Kasumi-1 (cell line): Measurements from ENCODE around the gene SULT1E1.

Experiments used
- DNase-seq, 2 experiments: peaks; one replicate each; lab custom pipeline; 2025; lab: John Stamatoyannopoulos, UW

SULT1E1 gene, protein sequence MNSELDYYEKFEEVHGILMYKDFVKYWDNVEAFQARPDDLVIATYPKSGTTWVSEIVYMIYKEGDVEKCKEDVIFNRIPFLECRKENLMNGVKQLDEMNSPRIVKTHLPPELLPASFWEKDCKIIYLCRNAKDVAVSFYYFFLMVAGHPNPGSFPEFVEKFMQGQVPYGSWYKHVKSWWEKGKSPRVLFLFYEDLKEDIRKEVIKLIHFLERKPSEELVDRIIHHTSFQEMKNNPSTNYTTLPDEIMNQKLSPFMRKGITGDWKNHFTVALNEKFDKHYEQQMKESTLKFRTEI

DNA sequence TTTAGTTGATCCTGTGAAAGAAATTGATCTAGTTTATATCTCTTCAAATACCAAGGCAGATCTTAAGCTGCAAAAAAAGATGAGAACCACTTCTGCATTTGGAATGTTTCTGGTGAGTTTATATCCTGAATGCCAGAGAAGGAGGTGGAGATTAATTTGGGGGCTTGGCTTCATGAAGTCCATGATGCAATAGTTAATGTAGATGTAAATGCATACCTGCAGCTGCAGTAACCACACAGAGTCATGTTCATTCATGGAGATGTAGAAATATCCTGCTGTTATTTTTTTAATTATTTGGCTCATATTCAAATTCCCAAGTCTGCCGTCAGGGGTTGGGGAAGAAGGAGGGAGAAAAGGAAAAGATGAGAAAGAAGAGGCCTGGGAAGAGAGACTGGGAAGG lies at the start of gene SULT1E1:
Gene SULT1E1 (minus strand): TSS at position 94 of the 400 bp plus-strand sequence. CDS start 2,501 bp downstream, outside the sequence.
- no peak for DNase-seq

DNA sequence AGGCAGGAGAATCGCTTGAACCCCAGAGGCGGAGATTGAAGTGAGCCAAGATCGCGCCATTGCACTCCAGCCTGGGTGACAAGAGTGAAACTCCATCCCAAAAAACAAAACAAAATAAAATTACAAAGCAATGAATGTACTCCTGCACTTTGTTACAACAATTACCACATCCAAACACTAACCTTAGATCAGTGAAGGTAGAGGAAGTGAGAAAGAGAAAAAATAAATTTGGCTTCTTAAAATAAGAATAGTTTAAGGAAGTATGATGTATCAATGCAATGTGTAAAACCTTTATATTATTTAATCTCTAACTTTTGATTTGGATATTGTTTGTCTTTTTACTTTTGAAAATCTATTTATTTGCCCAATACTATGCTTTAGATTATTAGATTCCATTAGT lies 49.2 kb upstream of the SULT1E1 start:
- DNase-seq, result no peak

DNA sequence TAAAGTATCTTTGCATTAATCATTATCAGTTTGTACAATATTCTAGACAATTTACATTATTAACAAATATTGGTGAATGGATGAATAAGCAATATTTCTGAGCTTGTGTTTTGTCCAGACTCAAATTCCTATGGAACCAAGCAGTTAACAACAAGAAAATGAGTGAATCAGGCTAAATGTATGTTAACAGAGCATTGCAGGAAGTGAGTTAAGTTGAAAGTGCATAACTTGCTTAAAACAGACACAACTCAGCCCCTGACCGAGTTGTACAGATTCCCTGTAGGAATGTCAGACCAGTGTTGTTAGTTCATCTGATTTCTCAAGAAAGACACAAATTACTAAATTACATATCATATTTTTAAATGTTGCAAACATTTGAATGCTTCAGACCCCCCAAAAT lies 47.2 kb upstream of the SULT1E1 start:
- no peak for DNase-seq

DNA sequence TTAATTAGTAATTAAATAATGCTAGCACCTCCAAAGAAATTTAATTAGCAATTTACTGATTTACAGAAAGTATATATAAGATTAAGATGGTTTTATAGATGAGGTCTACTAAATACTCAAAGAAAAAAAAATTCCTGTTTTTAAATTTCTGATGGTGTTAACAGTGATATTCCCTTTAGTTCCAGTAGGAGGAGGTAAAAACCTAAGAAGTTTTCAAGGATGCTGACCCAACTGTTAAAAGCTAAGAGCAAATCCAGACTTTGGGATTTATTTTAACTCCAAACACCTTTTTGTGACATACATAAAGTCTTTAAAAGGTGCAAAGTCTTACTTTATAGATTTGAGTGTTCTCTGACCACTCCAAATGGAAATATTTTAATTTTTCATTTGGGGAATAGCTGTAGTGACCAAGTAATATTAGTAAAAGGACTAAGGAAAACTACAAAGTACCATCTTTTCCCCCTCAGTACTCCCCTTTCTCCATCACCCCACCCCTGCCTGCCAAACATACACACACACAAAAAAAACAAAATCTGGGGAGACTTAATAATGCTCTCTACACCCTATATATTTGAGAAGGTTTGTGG lies 36.7 kb upstream of the SULT1E1 start:
- peak; percentile 29 to 46 for DNase-seq

DNA sequence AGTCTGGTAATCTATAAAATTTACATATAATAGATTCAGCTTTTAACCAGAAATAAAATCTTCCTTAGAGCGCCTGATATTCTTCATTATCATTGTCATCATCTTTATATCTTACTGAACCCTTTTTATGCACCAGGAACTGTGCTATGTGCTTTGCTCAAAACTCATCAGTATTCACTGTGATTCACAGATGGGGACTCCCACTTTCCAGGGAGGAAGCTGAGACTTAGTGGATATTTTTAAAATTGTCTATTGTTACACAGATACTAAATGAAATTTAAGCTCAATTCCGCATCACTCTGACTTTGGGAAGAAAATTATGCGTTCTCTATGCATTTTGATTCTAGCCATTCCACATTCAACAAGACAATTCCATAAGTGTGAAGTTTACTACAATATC lies 34.8 kb upstream of the SULT1E1 start:
- no peak for DNase-seq

DNA sequence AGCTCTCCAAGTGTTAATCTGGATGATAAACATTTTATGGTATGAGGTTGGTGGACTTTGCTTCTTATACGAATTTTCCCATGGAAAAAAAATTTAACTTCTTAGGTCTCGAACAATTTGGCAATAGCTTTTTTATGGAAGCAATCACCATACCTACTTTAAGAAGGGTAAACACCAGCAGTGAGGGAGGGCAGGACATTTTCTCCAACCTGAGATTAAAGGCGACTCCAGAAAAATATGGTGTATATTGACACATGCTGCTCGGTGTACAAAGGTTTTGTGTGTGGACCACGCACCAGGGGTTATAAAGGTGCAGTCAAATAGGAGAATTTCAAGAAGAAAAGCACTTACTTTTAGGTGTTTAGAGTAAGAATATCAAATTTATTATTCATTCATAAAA lies 34.2 kb upstream of the SULT1E1 start:
- DNase-seq, result no peak

DNA sequence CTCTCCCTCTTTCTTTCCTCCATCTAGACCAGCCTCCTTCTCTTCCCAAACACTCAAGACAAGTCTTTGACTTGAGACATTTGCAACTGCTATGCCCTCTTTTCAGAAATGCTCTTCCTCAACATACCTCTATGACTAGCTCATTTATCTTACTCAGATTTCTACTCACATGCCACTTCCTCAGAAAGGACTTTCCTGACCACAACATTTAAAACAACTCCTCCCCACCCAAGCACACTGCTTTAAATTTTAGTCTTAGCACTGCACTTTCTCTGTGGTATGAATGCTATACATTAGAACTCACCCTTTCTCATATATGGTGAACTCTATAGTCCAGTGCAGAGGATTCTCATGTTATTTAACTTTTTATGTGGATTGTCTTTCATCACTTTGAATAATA lies 28.4 kb upstream of the SULT1E1 start:
- DNase-seq, result peak; percentile 7 to 34

DNA sequence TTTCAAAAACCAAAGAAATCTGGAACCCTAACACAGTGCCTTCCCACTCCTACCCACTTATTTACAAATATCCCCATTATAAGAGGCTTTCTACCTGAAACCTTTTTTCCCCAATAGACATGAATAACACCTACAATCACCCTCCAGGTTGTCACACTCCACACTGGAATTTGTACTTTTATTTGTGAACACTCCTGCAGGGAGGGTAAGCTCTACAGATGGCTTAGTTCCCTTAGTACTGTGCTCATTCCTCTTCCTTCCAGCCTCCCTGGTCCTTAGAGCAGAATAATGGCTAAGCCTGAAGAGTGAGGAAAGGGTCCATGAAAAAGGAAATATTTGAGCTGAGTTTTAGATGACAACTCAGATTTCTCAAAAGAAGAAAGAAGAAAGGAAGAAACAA lies 22.2 kb upstream of the SULT1E1 start:
- no peak for DNase-seq

DNA sequence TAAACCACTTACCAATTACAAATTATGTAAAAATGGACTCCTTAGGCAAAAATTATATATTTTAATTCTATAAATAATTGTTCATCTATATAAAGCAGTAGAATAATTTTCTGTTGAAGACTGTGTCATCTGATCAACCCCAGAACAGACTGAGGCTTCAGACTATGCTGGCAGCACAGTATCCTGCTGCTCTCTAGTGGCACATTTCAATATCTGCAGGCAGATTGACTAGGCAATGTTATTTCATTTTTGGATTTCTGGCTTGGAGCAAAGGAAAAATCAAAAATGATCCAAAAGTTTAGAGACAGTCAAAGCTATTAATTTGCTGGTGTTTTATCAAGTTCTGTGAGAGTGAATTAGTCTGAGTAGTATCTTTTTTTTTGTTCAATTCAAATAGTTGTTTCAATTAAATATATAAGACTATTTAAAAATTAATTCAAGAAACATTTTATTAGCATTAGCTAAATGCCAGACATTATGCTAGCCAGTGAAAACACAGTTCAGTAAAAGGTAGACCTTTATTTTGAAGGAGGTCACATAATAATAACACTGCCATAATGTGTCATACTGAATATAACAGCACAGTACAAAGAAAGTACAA lies 21.3 kb upstream of the SULT1E1 start:
- peak; percentile 78 to 80 for DNase-seq

DNA sequence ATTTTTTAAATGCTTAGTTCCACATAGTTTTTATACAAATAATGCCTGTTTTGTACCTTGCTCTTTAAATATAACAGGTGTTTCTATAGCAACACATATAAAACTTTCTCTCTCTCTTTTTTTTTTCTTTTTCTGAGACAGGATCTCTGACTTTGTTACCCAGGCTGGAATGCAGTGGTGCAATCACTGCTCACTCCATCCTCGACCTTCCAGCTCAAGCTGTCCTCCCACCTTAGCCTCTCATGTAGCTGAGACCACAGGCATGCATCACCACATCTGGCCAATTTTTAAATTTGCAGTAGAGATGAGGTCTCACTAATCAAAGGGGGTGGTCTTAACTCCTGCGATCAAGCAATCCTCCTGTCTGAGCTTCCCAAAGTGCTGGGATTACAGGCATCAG lies 18.3 kb upstream of the SULT1E1 start:
- no peak for DNase-seq

DNA sequence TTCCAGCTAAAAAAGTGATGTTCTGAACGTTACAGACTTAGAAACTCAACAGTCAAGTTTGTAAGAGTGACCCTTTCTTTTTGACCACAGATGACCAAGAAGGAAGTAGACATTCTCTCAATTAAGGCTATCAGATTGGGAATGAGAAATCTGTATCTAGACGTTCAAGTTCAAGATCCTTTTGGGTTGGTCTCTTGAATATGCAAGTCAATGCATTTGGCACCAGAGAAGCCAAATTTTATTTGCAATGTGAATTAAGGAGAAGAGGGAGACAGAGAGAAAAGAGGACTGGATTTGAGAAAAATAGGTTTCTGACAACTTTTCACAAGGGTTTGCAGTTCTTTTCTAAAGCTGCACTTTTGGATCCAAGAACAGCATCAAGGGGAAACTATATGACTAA lies 17.5 kb upstream of the SULT1E1 start:
- DNase-seq, result no peak

DNA sequence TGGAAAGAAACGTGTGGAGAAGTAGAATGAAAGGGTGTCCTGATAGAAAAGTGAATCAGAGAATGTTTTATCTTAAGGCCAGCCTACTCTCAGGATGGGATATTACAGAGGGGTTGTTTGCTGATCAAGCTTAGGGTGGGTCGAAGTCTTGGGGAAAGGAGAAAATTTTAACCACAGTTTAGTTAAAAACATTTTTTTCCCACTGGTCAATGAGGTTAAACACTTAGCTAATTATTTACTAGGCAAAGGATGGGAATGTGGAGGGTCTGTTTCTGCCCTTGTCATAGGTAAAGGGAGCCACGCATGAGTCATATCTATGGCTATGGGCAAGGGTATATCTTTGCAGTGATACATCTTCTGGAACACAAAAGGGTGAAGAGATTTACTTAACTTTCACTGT lies 16.1 kb upstream of the SULT1E1 start:
- DNase-seq, result no peak

DNA sequence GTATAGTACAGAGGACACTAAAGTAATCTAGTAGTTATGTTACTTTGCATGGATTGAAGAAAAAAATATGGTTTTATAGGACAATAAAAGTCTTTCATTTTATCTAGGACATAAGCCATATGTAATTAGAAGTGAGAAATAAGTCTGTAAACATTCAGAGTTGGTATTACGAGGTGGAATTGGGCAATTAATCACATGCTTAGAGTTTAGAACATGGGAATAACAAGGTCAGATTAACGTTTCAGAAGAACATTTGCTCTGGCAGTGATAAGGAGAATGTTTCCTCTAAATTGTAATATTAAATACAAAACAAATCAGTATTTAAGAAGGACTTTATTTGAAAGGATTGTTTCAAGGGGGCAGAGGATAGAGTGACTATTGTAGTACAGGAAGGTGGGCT lies 15.6 kb upstream of the SULT1E1 start:
- no peak for DNase-seq

DNA sequence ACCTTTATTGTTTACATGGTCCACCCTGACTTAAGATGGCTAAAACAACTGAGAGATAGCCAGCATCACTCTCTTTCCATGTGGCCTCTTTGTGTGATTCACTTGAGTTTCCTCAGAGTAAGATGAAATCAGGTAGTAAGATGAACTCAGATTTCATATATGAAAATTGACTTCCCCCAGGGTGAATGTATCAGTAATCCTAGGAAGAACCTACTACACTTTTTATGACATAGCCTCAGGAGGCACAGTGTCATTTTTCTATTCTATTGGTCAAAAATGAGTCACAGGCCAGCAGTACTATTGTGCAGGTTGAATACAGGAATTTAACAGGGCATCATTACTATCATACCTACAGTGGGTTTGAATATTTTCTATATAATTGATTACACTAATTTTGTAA lies 14.6 kb upstream of the SULT1E1 start:
- no peak for DNase-seq

DNA sequence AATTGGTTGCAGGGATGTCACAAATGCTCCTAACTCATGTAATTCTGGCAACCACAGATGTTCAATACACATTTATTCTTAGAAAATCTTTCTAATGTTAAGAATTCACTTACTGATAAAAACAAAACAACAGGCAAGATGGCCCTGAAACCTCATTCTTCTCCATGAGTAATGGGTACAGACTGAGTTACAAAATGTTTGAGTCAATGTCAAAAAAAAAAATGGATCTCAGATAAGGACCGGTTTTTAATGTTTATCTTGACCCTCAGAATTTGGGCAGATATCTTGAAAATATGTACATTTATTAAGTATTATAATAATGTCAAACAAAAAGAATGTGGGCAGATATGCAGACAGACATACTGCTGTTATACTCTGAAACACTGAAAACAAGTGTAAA lies 1.8 kb upstream of the SULT1E1 start:
- DNase-seq, result no peak

DNA sequence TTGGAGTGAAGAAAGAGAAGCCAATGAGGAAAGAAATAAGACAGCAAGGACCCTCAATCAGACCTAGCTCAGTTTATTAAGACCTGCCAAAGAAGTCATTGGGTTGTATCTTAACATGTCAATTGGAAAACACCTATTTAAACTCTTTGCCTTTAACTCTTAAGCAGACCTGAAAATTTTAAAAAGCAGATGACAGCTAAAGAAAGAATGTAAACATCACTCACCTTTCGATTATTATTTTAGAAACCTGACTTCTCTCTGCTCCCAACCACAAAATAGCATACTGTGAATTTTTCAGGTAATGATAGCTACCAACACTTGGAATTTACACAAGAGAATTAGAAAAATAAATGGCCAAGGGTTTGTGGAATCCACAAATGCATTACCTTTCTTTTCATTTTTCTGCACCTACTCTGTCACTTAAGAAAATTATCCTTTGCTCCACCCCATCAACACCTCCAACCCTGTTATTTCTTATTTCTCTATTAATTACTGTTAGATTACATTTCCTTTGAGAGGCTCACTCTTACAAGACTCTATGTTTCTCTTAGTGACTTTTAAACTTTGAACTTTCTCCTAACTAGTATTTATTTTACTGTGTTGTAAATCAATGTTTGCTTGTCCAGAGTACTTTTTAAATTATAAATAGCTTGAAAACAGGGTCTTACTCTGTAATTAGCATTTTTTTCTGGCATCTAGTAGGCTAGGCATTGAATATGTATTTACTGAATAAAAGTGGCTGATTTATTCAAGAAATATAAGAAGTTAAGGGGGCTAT lies 765 bp upstream of the SULT1E1 start:
- DNase-seq, result no peak

DNA sequence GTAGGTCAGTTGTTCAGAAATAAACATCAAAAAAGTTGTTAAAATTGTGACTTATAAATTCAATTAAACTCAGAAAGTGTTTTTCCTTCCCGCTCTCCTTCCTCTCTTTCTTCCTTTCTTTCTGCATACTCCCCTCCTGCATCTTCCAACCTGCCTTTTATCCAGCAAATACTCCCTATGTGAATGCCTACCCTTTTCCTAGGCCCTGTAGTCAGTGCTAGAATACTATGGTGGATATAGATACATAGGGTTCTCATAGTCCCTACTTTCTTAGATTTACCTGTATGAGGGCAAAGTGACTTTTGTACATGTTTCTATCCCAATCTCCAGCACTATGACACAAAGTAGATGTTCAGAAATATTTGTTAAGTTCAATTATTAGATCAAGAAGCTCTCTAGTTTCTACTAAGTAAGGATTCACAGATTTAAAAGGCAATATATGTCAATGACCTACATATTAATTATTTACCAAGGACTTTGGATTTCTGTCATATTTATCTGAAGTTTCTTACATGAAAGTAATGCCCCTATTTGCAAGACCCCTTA lies 732 bp downstream of the SULT1E1 start:
- DNase-seq, result no peak

DNA sequence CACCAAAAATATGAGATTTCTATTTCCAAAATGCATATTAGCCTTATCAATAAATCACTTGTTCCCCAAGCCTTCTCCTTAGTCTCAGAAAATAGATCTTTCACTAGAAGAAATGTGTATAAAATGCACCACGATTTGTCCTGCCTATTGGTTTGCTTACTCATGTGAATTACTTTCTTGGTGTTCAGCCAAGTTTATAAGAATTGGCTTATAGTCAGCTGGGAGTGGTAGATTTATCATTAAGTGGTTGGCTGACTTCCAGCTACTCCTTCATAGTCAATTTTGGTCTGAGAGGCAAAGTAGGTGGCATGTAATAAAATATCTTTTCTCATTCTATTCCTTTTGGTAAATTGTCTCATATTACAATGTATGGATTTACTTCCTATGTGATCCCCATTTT lies 1.3 kb downstream of the SULT1E1 start:
- no peak for DNase-seq

DNA sequence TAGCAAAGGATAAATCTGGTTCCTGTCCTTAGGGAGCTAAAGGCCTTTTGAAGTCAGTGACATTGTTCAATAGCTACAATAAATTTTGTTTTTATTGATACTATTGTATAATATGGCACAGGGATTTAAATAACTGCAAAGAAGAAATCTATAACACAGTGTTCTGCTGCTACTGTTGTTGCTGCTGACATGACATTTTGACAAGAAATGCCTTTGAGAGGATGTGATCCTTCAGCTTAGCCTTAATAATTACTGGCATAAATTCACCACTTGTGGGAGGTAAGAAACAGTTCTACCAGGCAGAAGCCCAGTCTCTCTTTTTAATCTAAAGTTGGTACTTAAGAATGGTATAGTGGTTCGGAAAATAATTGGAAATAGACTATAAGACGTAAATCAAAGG lies 4.1 kb downstream of the SULT1E1 start:
- no peak for DNase-seq

DNA sequence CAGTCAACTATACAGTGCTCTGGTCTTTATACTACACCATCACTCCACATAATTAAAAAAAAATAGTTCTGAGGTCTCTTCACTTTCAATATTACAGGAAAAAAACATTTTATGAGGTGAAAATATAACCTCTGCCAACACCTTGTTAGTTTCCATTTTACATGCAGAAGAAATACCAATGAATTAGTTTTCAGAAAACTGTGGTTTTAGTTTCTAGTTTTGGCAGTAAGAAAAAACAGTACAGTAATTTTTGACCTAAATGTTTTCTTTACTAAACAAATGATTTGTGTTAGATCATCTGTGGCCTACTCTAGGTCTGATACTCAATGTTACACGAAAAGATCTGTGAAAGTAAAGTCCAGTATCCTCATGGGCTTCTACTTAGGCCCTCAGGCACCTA lies 10.0 kb downstream of the SULT1E1 start:
- no peak for DNase-seq

DNA sequence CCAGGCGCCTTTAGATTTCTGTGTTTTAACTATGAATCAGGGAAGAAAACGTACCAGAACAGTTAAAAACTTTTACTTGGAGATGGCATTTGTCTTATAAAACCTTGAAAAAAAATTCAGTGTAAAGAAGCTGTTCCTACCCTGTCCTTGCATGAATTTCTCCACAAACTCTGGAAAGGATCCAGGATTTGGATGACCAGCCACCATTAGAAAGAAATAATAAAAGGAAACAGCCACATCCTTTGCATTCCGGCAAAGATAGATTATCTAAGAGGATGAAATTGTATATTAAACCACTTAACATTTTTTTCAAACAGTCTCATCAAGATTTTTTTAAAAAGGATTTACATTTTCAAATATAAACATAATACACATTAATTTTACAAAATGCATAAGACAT lies 10.6 kb downstream of the SULT1E1 start:
- no peak for DNase-seq

DNA sequence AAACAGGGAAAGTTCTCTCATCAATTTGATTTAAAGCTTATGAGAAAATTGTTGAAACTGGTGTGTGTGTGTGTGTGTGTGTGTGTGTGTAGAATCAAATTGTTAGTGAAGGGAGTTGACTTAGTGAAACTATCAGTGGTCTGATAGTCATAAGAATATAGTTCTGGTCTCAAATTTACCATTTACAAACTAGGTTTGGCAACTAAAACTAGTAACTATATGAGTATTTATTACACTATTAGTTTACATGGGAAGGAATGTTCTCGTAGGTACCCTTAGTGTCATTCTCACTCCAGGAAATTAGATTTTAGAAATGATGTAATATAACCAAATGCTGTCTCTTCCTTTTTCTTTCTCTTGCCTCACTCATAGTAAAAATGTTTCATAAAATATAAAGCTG lies 11.9 kb downstream of the SULT1E1 start:
- no peak for DNase-seq

DNA sequence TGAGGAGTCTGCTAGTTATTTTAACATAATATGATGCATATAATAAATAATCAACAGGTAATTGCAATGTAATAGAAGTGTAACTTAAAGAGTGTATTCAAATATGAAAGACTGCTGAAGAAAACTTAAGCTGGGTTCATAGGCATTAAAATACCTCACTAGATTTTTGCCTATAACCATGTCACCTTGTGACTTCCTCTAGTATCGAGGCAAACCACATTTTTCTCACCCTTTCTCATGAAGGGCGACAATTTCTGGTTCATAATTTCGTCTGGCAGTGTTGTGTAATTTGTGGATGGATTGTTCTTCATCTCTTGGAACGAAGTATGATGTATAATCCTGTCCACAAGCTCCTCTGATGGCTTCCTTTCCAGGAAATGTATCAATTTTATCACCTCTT lies 16.0 kb downstream of the SULT1E1 start:
- no peak for DNase-seq
